Measurements from ENCODE around the gene BCLAF3.

Gene BCLAF3

DNA sequence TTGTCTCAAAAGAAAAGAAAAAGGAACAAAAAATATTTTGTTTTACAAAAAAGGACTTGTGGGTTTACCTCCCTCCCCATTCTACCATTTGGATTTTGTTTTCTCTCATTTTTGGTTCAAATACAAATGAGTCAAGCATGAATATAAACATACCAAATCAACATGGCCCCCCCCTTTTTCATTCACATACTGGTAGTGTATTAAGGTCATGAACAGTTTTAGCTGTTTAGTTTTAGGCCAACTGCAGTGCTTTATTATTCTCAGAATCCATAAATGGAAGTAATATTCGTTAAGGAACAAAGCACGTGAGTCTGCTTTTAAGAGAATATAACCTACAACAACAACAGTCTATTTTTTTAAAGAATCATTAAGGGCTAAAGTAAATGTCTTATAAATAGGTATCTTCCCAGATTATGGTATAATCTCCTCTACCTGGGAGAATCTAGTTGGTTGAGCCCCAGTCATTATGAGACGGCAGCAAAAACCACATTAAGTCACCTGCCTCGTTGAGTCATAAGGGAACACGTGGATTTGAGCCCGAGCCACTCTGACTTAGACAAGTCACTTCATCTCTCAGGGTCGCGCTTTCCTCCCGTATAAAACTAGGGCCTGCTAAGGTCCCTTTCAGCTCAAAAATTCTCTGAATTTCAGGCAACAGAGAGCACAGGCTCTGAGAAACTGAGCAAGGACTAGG, 26.7 kb downstream of the BCLAF3 start:
- DNase-seq = no peak

DNA sequence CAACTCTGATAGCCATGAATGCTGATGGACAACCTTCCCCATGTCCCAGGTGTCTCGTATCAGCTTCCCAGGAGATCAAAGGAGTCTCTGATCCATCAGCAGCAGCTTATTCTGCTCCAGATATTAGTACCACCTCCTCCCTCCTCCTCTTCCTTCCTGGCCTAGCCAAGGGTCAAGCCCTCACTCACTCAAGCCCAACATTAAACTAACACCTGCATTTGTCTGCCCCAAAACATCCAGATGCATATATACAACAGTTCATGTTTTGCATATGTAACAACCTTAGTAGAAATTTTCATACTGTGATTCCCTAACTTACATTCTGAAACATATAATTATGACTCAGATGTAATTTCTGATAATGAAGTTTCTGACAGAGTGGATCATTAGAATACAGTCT, 29.9 kb downstream of the BCLAF3 start:
- no peak for DNase-seq

DNA sequence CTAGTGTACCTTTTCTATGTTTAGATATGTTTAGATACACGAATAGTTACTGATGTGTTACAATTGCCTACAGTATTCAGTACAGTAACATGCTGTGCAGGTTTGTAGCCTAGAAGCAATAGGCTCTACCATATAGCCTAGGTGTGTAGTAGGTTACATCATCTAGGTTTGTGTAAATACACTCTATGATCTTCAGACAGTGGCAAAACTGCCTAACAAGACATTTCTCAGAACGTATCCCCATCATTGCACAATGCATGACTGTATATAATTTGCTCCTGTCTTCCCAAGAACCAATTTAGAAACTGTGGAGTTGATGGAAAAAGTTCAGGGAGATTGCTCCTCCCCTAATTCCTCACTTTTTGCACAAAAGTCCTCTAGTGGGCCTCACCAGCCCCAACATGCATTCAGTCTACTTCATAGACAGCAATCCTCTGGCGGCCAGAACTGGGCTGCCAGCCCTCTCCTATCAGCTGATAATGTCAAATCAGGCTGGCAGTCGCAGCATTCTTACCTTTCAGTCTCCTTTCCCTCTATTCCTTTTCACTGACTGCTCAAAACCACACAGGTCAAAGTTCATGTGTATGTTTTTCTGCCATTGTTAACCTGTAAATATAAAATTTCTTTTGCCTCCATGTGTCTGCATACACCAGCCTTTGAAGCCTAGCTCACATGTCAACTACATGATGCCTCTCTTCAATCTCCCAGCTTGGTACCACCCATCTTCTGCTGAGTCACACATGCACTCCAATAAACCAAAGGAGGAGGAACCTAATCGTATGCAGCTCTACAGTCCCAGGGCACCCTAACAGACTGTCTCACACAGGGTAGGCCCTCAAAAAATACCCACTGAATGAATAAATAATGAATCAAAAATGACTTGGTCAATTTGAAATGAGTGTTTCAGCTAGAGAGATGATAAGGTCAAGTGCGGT, 32.0 kb downstream of the BCLAF3 start:
- no peak for DNase-seq

GRCh38 chrX:19956923-19957322, 33.9 kb downstream of the BCLAF3 start:
- no peak for DNase-seq

DNA sequence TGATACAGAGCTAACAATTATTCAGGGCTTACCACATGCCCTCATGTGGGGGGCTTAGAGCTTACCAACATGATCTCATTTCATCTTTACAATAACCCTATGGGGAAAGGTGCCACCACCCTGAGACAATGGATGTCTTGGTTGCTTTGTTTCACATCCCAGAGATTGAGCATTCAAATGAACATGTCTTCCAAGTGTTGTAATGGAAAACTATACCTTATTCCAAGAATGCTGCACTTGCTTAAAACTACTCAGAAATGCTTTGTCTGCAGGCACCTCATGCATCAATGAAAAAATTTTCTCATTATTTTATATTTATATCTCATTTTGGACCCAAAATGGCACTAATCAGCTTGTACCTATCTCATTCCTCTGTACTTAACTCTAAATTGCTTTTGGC, 34.6 kb downstream of the BCLAF3 start:
- no peak for DNase-seq

GRCh38 chrX:19955306-19955705, 35.6 kb downstream of the BCLAF3 start:
- DNase-seq = no peak

GRCh38 chrX:19954335-19955096, 36.3 kb downstream of the BCLAF3 start:
- DNase-seq = no peak

DNA sequence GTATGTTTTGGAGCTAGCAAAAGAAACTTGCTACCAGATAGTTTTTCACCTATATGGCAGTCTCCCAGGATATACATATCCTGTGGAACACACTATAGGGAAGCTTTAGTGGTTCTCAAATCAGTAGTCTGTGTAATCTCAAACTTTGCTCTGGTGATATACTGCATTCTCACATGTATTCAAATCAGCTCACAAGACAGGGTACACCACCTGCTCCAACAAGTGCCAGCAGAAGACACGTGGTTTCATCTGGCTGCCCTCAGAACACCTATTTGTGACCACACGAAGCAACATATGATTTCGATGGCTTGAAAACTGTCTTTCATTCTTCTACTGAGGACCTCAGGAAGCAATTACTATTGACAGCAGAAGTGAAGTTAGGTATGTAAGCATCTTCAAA, 37.7 kb downstream of the BCLAF3 start:
- no peak for DNase-seq

DNA sequence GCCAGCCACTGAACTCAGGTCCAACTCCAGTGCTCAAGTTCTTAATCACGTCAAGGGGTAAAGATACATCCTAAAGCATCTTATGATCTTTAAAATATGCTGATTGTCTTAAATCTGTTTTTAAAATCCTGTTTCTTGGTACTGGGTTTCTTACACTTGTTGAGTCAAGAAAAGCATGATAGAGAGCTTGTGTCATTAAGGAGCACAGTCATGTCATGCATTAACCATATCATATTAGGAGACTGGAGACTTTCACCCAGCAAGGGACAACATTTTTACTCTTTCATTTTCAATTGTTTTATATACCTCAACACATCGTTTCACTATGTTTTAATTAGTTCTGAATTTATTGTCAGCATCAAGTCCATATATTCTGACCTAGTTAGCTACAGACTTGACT, 41.5 kb downstream of the BCLAF3 start:
- DNase-seq = no peak

- no peak for DNase-seq
Measured at GRCh38 chrX:19947612-19948011, 43.2 kb downstream of the BCLAF3 start.

Data from NCI-H1436 treated with DMSO at 0.1 percent for 48 hours (cell line).